ENCODE results near the gene DOCK2. TPM values are rescaled to one million over a fixed set of nuclear protein-coding genes. Genes with fewer than 3 reads are reported as not detected.
A peak's percentile ranks its signal among the peaks of the same experiment; 100 is the strongest.

DOCK2 gene
- polyA plus RNA-seq, 3 donors = 57.5 to 178 (median 115) TPM

GRCh38 chr5:169703813-169704212 is 66.7 kb downstream of the DOCK2 start:
- TF ChIP-seq CTCF (IDR thresholded peaks at IDR 0.05) = no peak
- H3K4me1 ChIP-seq (ENCODE audit: control insufficient read depth in 1 of 2, insufficient read depth in 2 of 2, low read length in 2 of 2) = no peaks in the 10 kb centered on the region
- no peak overlapping the region for H3K4me2 ChIP-seq (replicated peaks; ENCODE audit: extremely low read depth, low read length, poor library complexity, severe bottlenecking)
- H3K4me1 Mint-ChIP-seq = no peaks in the 10 kb centered on the region
- H3K27me3 Mint-ChIP-seq (ENCODE audit: low read depth in 3 of 3) = no peaks in the 10 kb centered on the region
- H3K36me3 ChIP-seq (replicated peaks in 1 of 2; ENCODE audit: control insufficient read depth in 1 of 2, insufficient read depth in 2 of 2, low read length in 2 of 2) = peaks cover 97 to 100% of the 10 kb centered on the region in 2 donors
- DNase-seq = no peak
- no peak overlapping the region for H2AFZ ChIP-seq (ENCODE audit: insufficient read depth, low read depth, low read length, poor library complexity, severe bottlenecking)
- no peaks in the 10 kb centered on the region for H3K27me3 ChIP-seq (ENCODE audit: control insufficient read depth in 2 of 2, insufficient read depth in 2 of 2, low read length in 2 of 2)
- H4K20me1 ChIP-seq (ENCODE audit: insufficient read depth, low read length) = peaks cover 88% of the 10 kb centered on the region
- no peak overlapping the region for H3K4me3 ChIP-seq (replicated peaks in 1 of 3; ENCODE audit: low read depth in 2 of 3, low read length in 3 of 3)
- no peaks in the 10 kb centered on the region for H3K9me3 ChIP-seq (replicated peaks in 1 of 2; ENCODE audit: control insufficient read depth in 1 of 2, insufficient read depth in 1 of 2, low read length in 2 of 2)
- peak overlapping the region in 1 of 2 donors; percentile 44 for H3K27ac ChIP-seq (ENCODE audit: low read depth in 1 of 2, low read length in 2 of 2)
- no peak overlapping the region for H3K4me3 Mint-ChIP-seq
- H3K36me3 Mint-ChIP-seq = peaks cover 96% of the 10 kb centered on the region in 2 donors
- intact Hi-C loops (cut with micrococcal nuclease) = no loop called here
- H3K9me3 Mint-ChIP-seq = no peaks in the 10 kb centered on the region
- H3K27ac Mint-ChIP-seq = peak overlapping the region in 1 of 7 donors; percentile 1
- WGBS (ENCODE audit: insufficient coverage) = 100% methylated on average over 1 of the region's 2 CpGs
- no peak overlapping the region for H3K9ac ChIP-seq (ENCODE audit: insufficient read depth, low read length, poor library complexity, severe bottlenecking)
- H3K79me2 ChIP-seq (ENCODE audit: insufficient read depth, low read length) = no peaks in the 10 kb centered on the region

GRCh38 chr5:169705322-169705721 is 68.2 kb downstream of the DOCK2 start:
- TF ChIP-seq CTCF (IDR thresholded peaks at IDR 0.05) = no peak
- DNase-seq = no peak
- Mint-ChIP-seq H3K9me3 (no peaks in the 10 kb centered on the region), H3K36me3 (peaks cover 95 to 97% of the 10 kb centered on the region in 2 donors), H3K27me3 (ENCODE audit: low read depth in 3 of 3) (no peaks in the 10 kb centered on the region), H3K4me3 (no peak overlapping the region), H3K27ac (peak overlapping the region in 1 of 7 donors; percentile 56), H3K4me1 (no peaks in the 10 kb centered on the region)
- no CpG with 5 or more reads among the region's 2 CpGs for WGBS (ENCODE audit: insufficient coverage)
- Histone ChIP-seq H2AFZ (ENCODE audit: insufficient read depth, low read depth, low read length, poor library complexity, severe bottlenecking) (no peak overlapping the region), H3K27ac (ENCODE audit: low read depth in 1 of 2, low read length in 2 of 2) (peak overlapping the region in 1 of 2 donors; percentile 42), H3K9ac (ENCODE audit: insufficient read depth, low read length, poor library complexity, severe bottlenecking) (no peak overlapping the region), H4K20me1 (ENCODE audit: insufficient read depth, low read length) (peaks cover 85% of the 10 kb centered on the region), H3K36me3 (replicated peaks in 1 of 2; ENCODE audit: control insufficient read depth in 1 of 2, insufficient read depth in 2 of 2, low read length in 2 of 2) (peaks cover 97 to 100% of the 10 kb centered on the region in 2 donors), H3K4me3 (replicated peaks in 1 of 3; ENCODE audit: low read depth in 2 of 3, low read length in 3 of 3) (no peak overlapping the region), H3K9me3 (replicated peaks in 1 of 2; ENCODE audit: control insufficient read depth in 1 of 2, insufficient read depth in 1 of 2, low read length in 2 of 2) (no peaks in the 10 kb centered on the region), H3K4me2 (replicated peaks; ENCODE audit: extremely low read depth, low read length, poor library complexity, severe bottlenecking) (no peak overlapping the region), H3K4me1 (ENCODE audit: control insufficient read depth in 1 of 2, insufficient read depth in 2 of 2, low read length in 2 of 2) (no peaks in the 10 kb centered on the region), H3K27me3 (ENCODE audit: control insufficient read depth in 2 of 2, insufficient read depth in 2 of 2, low read length in 2 of 2) (no peaks in the 10 kb centered on the region), H3K79me2 (ENCODE audit: insufficient read depth, low read length) (no peaks in the 10 kb centered on the region)
- intact Hi-C loops (cut with micrococcal nuclease) = no loop called here

Data from CD14-positive monocyte (primary cell).